ENCODE results near the gene MAT2B. TPM values are rescaled to one million over a fixed set of nuclear protein-coding genes. Genes with fewer than 3 reads are reported as not detected.

Gene MAT2B
- total RNA-seq (34.8 TPM), polyA plus RNA-seq (ENCODE audit: insufficient read depth in 1 of 8, insufficient read length in 8 of 8, low replicate concordance in 1 of 8) (10 to 100 TPM; 48.8 to 56.8 (median 51.1) TPM)
- long read RNA-seq, donor 1, transcript MAT2B-202 (7 exons, 2,103 nt): major isoform, 6 of 19 reads
- long read RNA-seq, donor 1, partial matches to known transcripts: 11 of 19 reads
- long read RNA-seq, donor 1, other reads (novel, unspliced or antisense): 0 of 19 reads
- long read RNA-seq, donor 2, partial matches to known transcripts: 0 of 5 reads
- long read RNA-seq, donor 2, other reads (novel, unspliced or antisense): 0 of 5 reads
- long read RNA-seq, donor 3, transcript MAT2B-202 (7 exons, 2,103 nt): major isoform, 37 of 44 reads
- long read RNA-seq, donor 3, partial matches to known transcripts: 0 of 44 reads
- long read RNA-seq, donor 3, other reads (novel, unspliced or antisense): 0 of 44 reads
- long read RNA-seq, donor 4, transcript MAT2B-202 (7 exons, 2,103 nt): major isoform, 13 of 14 reads
- long read RNA-seq, donor 4, partial matches to known transcripts: 0 of 14 reads
- long read RNA-seq, donor 4, other reads (novel, unspliced or antisense): 0 of 14 reads
- long read RNA-seq, donor 5, transcript MAT2B-202 (7 exons, 2,103 nt): major isoform, 26 of 44 reads
- long read RNA-seq, donor 5, transcript MAT2B-201 (7 exons, 2,226 nt): minor isoform, 12 of 44 reads
- long read RNA-seq, donor 5, partial matches to known transcripts: 6 of 44 reads
- long read RNA-seq, donor 5, other reads (novel, unspliced or antisense): 0 of 44 reads
- long read RNA-seq, donor 6, transcript MAT2B-202 (7 exons, 2,103 nt): major isoform, 21 of 28 reads
- long read RNA-seq, donor 6, partial matches to known transcripts: 0 of 28 reads
- long read RNA-seq, donor 6, other reads (novel, unspliced or antisense): 0 of 28 reads
- long read RNA-seq, donor 7, transcript MAT2B-202 (7 exons, 2,103 nt): major isoform, 26 of 92 reads
- long read RNA-seq, donor 7, transcript MAT2B-201 (7 exons, 2,226 nt): minor isoform, 7 of 92 reads
- long read RNA-seq, donor 7, partial matches to known transcripts: 58 of 92 reads
- long read RNA-seq, donor 7, other reads (novel, unspliced or antisense): 0 of 92 reads
- long read RNA-seq, donor 8, transcript MAT2B-202 (7 exons, 2,103 nt): major isoform, 18 of 46 reads
- long read RNA-seq, donor 8, partial matches to known transcripts: 24 of 46 reads
- long read RNA-seq, donor 8, other reads (novel, unspliced or antisense): 0 of 46 reads
- long read RNA-seq, donor 9, transcript MAT2B-201 (7 exons, 2,226 nt): minor isoform, 5 of 20 reads
- long read RNA-seq, donor 9, transcript MAT2B-202 (7 exons, 2,103 nt): major isoform, 13 of 20 reads
- long read RNA-seq, donor 9, partial matches to known transcripts: 0 of 20 reads
- long read RNA-seq, donor 9, other reads (novel, unspliced or antisense): 0 of 20 reads
- long read RNA-seq, donor 10, transcript MAT2B-202 (7 exons, 2,103 nt): major isoform, 27 of 62 reads
- long read RNA-seq, donor 10, transcript MAT2B-201 (7 exons, 2,226 nt): minor isoform, 5 of 62 reads
- long read RNA-seq, donor 10, partial matches to known transcripts: 29 of 62 reads
- long read RNA-seq, donor 10, other reads (novel, unspliced or antisense): 0 of 62 reads
- long read RNA-seq, donor 11, transcript MAT2B-202 (7 exons, 2,103 nt): major isoform, 14 of 22 reads
- long read RNA-seq, donor 11, transcript MAT2B-201 (7 exons, 2,226 nt): minor isoform, 7 of 22 reads
- long read RNA-seq, donor 11, partial matches to known transcripts: 0 of 22 reads
- long read RNA-seq, donor 11, other reads (novel, unspliced or antisense): 0 of 22 reads

DNA sequence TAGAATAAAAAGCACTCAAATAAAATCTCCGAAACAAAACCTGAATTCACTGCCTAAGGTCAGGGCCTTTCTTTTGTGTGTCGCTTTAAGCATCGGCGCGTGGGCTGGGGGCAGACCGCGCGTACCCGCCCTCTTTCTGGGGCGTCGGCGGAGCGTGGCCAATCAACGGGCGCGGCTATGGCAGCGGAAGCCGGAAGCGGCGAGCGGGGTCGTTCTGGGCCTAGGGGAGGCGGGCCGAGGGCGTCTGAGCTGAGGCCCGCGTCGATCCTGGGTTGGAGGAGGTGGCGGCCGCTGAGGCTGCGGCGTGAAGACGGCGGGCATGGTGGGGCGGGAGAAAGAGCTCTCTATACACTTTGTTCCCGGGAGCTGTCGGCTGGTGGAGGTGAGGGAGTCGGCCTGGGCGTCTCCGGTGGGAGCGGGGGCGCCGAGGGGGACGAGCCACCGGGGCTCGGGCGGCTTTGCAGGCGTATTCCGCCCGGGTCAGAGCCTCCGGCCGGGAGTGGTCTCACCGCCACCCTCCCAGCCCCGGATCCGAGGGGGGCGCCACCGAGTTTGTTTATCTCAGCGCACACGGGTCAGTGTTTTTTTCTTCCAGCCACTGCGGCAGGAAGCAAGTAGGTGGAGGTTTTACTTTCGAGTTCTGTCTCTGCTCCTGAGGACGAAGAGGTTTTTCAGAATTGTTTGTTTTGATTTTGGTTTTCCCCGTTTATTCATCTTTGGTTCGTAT is at the start of gene MAT2B:
MAT2B (plus strand) TSS at position 252 of the 727 bp plus-strand sequence; CDS start at position 320, 68 bp downstream.
- under 1% methylated on average over 54 of the region's 64 CpGs for WGBS (ENCODE audit: insufficient coverage)
- no peaks in the 10 kb centered on the region for H3K27me3 ChIP-seq (ENCODE audit: control insufficient read depth, insufficient read depth, low read length)
- peak within 1 kb of the TSS; percentile 98 for H3K27ac ChIP-seq (ENCODE audit: low read length)
- no peaks in the 10 kb centered on the region for H3K36me3 ChIP-seq (ENCODE audit: control insufficient read depth, insufficient read depth, low read length)
- H3K9me3 ChIP-seq (replicated peaks; ENCODE audit: control insufficient read depth, low read depth, low read length): no peaks in the 10 kb centered on the region
- peak; percentile 99 for DNase-seq
- H3K4me3 ChIP-seq (ENCODE audit: low read length): peak within 1 kb of the TSS; percentile 79
- peaks cover 18% of the 10 kb centered on the region for H3K4me1 ChIP-seq (ENCODE audit: control insufficient read depth, insufficient read depth, low read length)

DNA sequence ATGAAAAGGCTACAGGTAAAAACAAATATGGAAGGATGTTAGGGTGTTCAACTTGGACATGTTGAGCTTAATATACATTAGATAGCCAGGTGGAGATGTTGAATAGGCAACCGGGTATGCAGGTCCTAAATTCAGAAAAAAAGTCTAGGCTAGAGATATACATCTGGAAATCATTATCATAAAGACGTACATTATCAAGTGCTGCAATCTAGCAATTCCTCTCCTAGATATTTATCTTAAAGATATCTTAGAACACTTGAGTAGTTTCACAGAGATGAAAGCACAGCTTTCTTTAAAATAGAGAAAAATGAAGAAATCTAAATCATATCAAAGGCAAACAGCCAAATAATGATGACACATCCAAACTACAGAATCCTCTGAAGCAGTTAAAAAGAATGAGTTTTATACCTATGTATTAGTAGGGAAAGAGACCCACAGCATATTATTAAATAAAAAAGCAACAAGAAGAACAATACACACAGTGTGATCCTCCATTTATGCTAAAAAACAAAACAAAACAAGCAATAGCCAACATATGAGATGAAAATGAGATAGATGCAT is 49.3 kb upstream of the MAT2B start:
- DNase-seq: no peak
- H3K36me3 ChIP-seq (ENCODE audit: control insufficient read depth, insufficient read depth, low read length): peaks cover 18% of the 10 kb centered on the region
- no peak overlapping the region for H3K4me3 ChIP-seq (ENCODE audit: low read length)
- WGBS (ENCODE audit: insufficient coverage): no CpG with 5 or more reads among the region's 2 CpGs
- no peaks in the 10 kb centered on the region for H3K9me3 ChIP-seq (replicated peaks; ENCODE audit: control insufficient read depth, low read depth, low read length)
- H3K27ac ChIP-seq (ENCODE audit: low read length): no peak overlapping the region
- H3K27me3 ChIP-seq (ENCODE audit: control insufficient read depth, insufficient read depth, low read length): no peaks in the 10 kb centered on the region
- H3K4me1 ChIP-seq (ENCODE audit: control insufficient read depth, insufficient read depth, low read length): peaks cover 3% of the 10 kb centered on the region

GRCh38 chr5:163456840-163457239 is 48.6 kb upstream of the MAT2B start:
- Histone ChIP-seq H3K4me1 (ENCODE audit: control insufficient read depth, insufficient read depth, low read length) (peaks cover 3% of the 10 kb centered on the region), H3K9me3 (replicated peaks; ENCODE audit: control insufficient read depth, low read depth, low read length) (no peaks in the 10 kb centered on the region), H3K36me3 (ENCODE audit: control insufficient read depth, insufficient read depth, low read length) (peaks cover 18% of the 10 kb centered on the region), H3K27me3 (ENCODE audit: control insufficient read depth, insufficient read depth, low read length) (no peaks in the 10 kb centered on the region), H3K4me3 (ENCODE audit: low read length) (no peak overlapping the region), H3K27ac (ENCODE audit: low read length) (no peak overlapping the region)
- DNase-seq: no peak
- 88% methylated on average over 2 of the region's 7 CpGs for WGBS (ENCODE audit: insufficient coverage)

- Histone ChIP-seq H3K36me3 (ENCODE audit: control insufficient read depth, insufficient read depth, low read length) (peaks cover 18% of the 10 kb centered on the region), H3K27me3 (ENCODE audit: control insufficient read depth, insufficient read depth, low read length) (no peaks in the 10 kb centered on the region), H3K4me3 (ENCODE audit: low read length) (peak overlapping the region; percentile 74), H3K27ac (ENCODE audit: low read length) (peak overlapping the region; percentile 100), H3K4me1 (ENCODE audit: control insufficient read depth, insufficient read depth, low read length) (peaks cover 3% of the 10 kb centered on the region), H3K9me3 (replicated peaks; ENCODE audit: control insufficient read depth, low read depth, low read length) (no peaks in the 10 kb centered on the region)
- WGBS (ENCODE audit: insufficient coverage): no CpG with 5 or more reads among the region's 6 CpGs
- no peak for DNase-seq
Measured at GRCh38 chr5:163458778-163459385, 46.5 kb upstream of the MAT2B start.

- peak overlapping the region; percentile 100 for H3K27ac ChIP-seq (ENCODE audit: low read length)
- no peak for DNase-seq
- WGBS (ENCODE audit: insufficient coverage): 2% methylated on average over 6 of the region's 12 CpGs
- peaks cover 17% of the 10 kb centered on the region for H3K36me3 ChIP-seq (ENCODE audit: control insufficient read depth, insufficient read depth, low read length)
- H3K27me3 ChIP-seq (ENCODE audit: control insufficient read depth, insufficient read depth, low read length): no peaks in the 10 kb centered on the region
- no peaks in the 10 kb centered on the region for H3K9me3 ChIP-seq (replicated peaks; ENCODE audit: control insufficient read depth, low read depth, low read length)
- H3K4me1 ChIP-seq (ENCODE audit: control insufficient read depth, insufficient read depth, low read length): peaks cover 3% of the 10 kb centered on the region
- peak overlapping the region; percentile 74 for H3K4me3 ChIP-seq (ENCODE audit: low read length)
Measured at GRCh38 chr5:163459462-163459818, 46.0 kb upstream of the MAT2B start.

DNA sequence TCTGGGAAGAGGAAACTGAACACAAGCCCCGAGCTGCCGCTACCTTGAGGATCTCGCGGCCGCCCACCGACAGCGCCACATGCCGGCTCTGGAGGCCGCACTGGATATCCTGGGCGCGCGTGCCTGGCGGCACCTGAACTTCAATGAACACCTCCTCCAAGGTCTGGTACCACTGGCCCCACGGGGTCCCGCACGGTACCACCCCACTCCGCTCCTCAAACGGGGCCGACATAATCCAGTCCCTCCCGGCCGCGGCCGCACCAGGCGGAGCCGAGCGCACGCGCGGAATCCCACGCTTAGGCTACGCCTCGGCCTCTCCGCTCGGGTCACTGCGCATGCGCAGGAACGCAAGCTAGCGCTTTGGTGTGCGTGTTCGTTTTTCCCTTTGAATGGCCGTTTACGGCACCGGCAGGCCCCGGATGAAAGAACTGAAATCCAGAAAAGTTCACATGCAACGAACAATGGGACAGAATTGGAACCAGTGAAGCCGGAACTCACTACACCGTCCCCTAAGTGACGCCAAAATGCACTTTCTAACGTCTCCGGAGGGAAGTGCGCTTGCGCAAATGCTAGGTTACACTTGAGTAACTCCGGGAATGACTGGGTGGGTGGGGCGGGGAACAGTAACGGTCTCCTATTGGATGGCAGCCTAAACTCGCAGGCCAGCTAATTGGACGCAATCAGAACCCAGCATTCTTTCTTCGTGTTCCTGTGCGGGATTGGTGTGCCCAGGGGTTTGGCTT is 45.4 kb upstream of the MAT2B start, which contains the start of gene NUDCD2:
NUDCD2 (minus strand) TSS at position 284 of the 743 bp plus-strand sequence; CDS start at position 232, 52 bp downstream.
- WGBS (ENCODE audit: insufficient coverage): under 1% methylated on average over 52 of the region's 59 CpGs
- Histone ChIP-seq H3K4me3 (ENCODE audit: low read length) (peak within 1 kb of the TSS; percentile 74), H3K9me3 (replicated peaks; ENCODE audit: control insufficient read depth, low read depth, low read length) (no peaks in the 10 kb centered on the region), H3K36me3 (ENCODE audit: control insufficient read depth, insufficient read depth, low read length) (peaks cover 11% of the 10 kb centered on the region), H3K27ac (ENCODE audit: low read length) (peak within 1 kb of the TSS; percentile 100), H3K4me1 (ENCODE audit: control insufficient read depth, insufficient read depth, low read length) (peaks cover 3% of the 10 kb centered on the region), H3K27me3 (ENCODE audit: control insufficient read depth, insufficient read depth, low read length) (no peaks in the 10 kb centered on the region)
- peak; percentile 100 for DNase-seq

- Histone ChIP-seq H3K27ac (ENCODE audit: low read length) (peak within 1 kb of the TSS; percentile 100), H3K9me3 (replicated peaks; ENCODE audit: control insufficient read depth, low read depth, low read length) (no peaks in the 10 kb centered on the region), H3K27me3 (ENCODE audit: control insufficient read depth, insufficient read depth, low read length) (no peaks in the 10 kb centered on the region), H3K4me3 (ENCODE audit: low read length) (peak within 1 kb of the TSS; percentile 74), H3K36me3 (ENCODE audit: control insufficient read depth, insufficient read depth, low read length) (peaks cover 5% of the 10 kb centered on the region), H3K4me1 (ENCODE audit: control insufficient read depth, insufficient read depth, low read length) (peaks cover 3% of the 10 kb centered on the region)
- no peak for DNase-seq
- 0% methylated on average over 19 of the region's 23 CpGs for WGBS (ENCODE audit: insufficient coverage)
Measured at GRCh38 chr5:163460562-163461171, 44.8 kb upstream of the MAT2B start, which contains the start of gene HMMR. Gene HMMR (plus strand): TSS chr5:163460632. CDS start chr5:163460693, 61 bp downstream.

Data from muscle of leg (tissue), 16 donors.